Left renal pelvis (tissue), 4 donors: ENCODE measurements around the gene INO80. TPM values are rescaled to one million over a fixed set of nuclear protein-coding genes. Genes with fewer than 3 reads are reported as not detected.
A peak's percentile ranks its signal among the peaks of the same experiment; 100 is the strongest.

Source experiments
- DNase-seq, 4 donors: peaks; one replicate each; pipeline ENCODE4 v3.0.0-alpha.2; 2013; ENCODE audit warnings: low read depth in 4 of 4, low spot score in 3 of 4
- polyA plus RNA-seq, 4 donors: library from polyadenylated mRNA; unstranded; fragments of 120-200 nt; gene quantifications; one replicate each; pipeline ENCODE4 v1.2.1, GENCODE V29; 2013; ENCODE audit not compliant: insufficient read length in 4 of 4

INO80 gene
- polyA plus RNA-seq, 4 donors, result 14.3 to 23.2 (median 22.0) TPM

DNA sequence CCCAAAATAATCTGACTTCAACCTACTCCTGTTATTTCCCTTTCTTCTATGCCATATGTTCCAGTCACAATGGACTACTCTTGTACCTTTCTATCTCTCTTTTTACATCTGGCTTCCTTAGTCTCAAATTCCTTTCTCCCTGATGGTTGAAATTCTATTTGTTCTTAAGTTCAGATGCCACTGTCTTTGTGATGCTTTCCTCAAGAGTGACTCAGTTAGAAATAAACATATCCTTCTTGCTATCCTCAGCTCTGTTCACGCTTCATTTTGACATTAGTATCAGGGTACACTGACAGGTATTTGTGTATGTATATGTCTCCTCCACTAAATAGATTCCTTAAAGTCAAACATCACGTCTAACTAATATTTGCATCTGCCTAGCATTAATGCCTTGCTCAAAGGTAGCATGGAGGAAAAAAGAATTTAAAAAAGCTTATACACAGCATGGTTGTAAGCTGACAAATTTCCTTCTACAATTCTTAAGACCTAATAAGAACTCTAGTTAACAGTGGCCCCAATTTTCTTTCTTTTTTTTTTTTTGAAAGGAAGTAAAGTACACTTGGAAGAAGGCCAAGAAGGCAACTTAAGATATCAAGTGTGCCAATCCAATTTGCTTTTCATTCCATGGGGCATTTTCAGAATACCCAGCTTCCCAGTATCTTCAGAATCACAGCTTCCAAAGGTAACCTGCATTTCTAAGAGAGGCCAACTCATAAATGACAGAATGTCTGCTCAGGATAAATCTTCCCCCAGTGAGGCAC is 104.8 kb downstream of the INO80 start:
- DNase-seq, result no peak

GRCh38 chr15:41010345-41010744 is 105.7 kb downstream of the INO80 start:
- no peak for DNase-seq

- no peak for DNase-seq
Measured at GRCh38 chr15:41006479-41006878, 109.6 kb downstream of the INO80 start.

GRCh38 chr15:41004490-41004889 is 111.6 kb downstream of the INO80 start:
- DNase-seq, result no peak

- DNase-seq, result no peak
Measured at GRCh38 chr15:41001524-41002214, 114.4 kb downstream of the INO80 start.

DNA sequence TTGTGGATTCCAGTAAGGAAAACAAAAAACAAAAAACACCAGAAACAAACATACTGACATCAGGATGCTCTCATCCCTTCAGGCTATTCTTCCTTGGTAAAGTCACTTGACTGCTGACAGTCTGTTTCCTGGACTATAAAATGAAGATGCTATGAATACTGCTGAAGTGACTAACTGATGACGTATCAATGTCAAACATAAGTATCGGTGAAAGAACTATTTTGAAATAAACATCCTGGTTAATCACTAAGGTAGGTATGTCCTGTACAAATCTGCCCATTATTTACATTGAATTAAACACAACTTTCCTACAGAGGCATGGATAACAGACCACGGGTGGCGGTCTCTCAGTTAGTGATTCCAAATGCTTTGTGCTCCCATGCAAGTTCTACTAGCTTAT is 116.9 kb downstream of the INO80 start:
- no peak for DNase-seq

GRCh38 chr15:40995656-40996055 is 120.4 kb downstream of the INO80 start:
- no peak for DNase-seq

- no peak for DNase-seq
Measured at GRCh38 chr15:40992825-40993224, 123.3 kb downstream of the INO80 start.

DNA sequence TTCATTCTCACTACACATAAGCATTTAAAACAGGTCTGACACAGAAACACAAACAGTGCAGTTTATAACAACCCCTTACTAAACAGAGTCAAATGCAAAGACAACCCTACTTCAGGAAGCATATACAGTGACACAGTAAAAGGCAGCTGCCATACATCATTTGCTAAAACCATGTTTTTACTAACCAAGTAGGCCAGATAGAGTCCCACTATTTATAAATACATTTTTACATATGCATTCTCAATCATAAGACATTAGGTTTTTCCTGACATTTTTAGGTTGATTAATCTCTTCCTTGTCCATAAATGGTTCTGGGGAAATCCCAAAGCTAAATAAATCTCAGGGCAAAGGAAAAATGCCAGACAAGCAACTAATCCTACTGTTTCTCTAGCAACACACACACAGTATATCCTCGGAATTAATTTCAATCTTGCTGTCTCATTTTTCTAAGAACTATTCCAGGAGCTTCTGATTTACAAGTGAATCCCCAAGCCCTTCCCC is 123.8 kb downstream of the INO80 start:
- DNase-seq, result peak; percentile 33 to 50 (median 44)

DNA sequence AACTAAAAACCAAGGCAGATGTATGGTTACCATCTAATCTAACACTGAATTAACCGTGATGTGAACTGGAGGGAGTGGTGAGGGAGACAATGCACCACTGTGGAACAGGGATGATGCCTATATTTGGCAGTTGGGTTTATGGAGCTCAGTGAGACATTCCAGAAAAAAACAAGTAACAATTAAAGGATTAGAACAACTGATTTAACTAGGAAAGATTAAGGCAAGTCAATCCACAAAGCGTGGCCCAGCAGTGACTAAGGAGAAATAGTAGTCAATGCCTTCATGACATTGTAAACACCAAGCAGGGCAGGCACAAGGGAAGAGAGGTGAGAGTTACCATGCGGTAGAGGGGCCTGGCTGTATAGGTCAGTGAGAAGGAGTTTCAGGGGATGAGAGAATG is 124.7 kb downstream of the INO80 start:
- DNase-seq, result no peak

DNA sequence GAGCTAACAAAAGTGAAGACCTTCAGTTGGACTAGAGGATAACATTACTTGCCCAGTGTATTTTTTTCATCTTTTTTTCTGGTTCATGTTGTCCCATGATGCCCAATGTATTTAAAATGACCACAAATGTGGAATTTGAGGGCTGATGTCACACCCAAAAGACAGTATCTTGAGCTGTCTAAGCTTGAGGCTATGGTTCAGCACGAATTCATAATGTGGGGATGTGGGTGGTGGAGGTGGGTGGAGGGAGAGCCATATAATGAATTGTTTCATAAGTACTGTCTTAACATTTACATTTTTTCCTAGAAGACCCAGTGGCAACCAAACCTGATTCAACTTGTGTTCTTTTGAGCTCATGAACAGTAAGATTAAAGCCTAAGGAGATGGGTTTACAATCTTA is 125.3 kb downstream of the INO80 start:
- DNase-seq, result no peak

DNA sequence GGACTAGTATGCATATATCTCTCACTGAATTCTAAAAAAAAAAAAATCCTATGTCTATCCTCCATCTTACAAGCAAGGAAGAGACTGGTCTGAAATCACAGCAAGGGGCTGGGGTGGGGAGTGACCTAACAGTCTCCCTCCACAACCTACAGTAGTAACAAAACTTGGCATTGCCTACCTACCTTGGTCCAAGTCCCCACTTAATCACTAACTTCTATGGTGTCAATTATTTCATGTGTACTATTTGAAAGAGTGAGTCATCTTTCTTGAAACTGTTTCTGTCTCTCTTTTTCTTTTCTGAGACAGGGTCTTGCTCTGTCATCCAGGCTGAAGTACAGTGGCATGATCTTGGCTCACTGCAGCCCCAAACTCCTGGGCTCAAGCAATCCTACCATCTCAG is 126.0 kb downstream of the INO80 start:
- DNase-seq, result no peak

DNA sequence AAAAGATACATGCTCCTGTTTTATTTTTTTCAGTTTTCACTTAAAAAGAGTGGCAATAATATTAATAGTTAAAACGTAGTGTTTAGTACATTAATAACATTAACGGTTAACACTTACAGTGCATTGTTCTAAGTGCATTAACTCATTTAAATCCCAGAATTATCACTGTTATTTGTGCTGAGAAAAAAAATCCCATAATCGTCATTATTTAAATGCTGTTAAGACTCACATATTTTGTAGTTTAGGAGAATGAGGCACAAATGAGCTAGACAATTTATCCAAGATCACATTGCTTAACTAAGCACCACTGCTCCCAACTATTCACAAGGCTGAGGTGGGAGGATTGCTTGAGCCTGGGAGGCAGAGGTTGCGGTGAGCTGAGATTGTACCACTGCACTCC is 127.9 kb downstream of the INO80 start:
- no peak for DNase-seq

GRCh38 chr15:40986820-40987219 is 129.3 kb downstream of the INO80 start:
- DNase-seq, result no peak

DNA sequence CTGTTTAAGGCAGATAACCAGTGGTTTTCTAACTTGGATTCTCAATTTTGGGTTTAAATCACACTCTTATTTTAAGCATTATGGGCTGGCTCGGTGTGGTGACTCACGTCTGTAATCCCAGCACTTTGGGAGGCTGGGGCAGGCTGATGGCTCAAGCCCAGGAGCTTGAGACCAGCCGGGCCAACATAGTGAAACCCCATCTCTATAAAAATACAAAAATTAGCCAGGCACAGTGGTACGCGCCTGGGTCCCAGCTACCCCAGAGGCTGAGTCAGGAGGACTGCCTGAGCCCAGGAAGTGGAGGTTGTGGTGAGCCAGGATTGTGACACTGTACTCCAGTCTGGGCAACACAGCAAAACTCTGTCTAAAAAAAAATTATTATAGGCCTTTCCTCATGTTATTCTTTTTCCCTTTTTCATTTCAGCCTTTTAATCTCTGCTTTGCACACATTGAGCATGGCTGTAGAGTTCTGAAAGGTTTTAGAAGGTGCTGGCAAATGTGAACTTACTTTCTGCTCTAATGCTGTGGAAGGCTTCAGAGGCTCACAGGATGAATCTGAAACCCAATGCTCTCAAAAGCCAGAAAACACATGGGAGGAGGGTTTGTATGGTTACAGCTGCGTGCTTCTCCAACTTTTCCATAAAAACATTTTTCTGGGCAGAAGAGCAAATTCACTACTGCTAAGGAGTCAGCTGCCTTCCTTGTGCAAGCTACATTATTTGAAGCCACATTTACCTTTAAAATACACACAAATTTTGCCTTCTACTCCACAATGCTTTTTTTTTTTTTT is 130.3 kb downstream of the INO80 start:
- DNase-seq, result no peak

DNA sequence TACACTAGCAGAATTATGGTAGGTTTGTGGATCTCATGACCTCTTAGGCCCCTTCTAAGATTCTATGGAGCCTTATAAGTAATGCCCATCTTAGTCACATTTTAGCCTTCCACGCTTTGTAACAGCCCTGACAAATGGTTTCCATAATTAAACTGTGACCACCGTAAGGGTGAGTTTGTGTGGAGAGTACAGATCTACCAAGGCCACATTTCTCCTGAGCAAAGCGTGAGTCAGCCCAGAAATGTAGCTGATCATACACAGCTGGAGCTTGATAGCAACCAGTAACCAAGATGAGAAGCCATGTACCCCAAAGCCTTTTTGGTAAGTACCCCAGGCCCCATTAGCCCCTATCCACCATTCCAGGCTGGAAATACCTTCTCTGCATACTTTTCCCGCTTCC is 131.1 kb downstream of the INO80 start:
- no peak for DNase-seq

DNA sequence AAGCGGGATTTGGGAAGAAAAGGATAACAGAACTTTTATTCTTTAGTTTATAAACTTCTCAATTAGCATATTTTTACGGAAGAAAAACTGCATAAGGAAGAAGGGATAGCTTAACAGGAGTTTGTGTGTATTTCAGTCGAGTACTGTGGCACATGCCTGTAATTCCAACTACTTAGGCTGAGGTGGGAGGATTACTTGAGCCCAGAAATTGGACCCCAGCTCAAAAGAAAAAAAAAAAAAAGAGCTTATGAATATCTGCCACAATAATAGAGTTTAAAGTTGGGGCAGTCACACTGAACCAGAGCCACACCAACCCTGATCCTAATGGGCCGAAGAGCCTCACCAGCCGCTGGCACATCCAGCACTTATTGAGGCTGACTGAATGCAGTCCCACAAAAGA is 131.7 kb downstream of the INO80 start:
- DNase-seq, result no peak

DNA sequence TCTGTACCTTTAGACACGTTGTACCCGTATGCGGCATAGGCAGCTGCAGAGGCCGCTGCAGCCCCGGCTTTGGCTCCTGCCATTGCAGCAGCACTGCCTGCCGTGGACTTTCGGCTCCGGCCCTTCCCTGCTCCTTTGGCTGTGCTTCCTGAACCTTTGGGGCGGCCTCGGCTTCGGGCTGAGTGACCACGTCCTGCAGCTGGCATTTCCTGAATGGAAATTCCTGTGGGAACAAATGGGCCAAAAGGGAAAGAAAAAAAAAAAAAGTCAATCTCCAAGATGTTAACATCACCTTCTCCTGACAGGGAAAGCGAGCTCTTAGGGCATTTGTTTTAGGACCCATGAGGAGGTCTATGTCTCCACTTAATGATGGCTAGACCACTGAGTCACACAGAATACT is 133.2 kb downstream of the INO80 start:
- DNase-seq, result no peak

GRCh38 chr15:40981186-40981585 is 134.9 kb downstream of the INO80 start:
- DNase-seq, result no peak

DNA sequence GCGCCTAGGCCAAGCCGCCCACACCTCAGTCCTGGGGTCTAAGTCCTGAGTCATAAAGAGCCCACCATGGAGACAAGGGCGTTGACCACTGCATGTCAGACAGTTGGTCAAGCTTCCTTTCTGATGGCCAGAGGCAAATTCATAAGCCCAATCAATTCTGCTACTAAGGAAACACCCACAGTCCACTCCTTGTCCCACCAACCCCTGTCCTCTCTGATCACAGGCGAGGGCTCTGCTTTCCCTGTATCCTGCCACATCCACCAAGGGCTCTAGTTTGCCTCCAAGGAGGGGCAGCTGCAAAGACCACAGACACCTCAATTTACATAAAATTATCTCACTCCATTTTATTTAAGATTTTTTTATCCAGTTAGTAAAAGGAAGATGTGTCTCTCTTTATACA is 137.5 kb downstream of the INO80 start:
- DNase-seq, result no peak

DNA sequence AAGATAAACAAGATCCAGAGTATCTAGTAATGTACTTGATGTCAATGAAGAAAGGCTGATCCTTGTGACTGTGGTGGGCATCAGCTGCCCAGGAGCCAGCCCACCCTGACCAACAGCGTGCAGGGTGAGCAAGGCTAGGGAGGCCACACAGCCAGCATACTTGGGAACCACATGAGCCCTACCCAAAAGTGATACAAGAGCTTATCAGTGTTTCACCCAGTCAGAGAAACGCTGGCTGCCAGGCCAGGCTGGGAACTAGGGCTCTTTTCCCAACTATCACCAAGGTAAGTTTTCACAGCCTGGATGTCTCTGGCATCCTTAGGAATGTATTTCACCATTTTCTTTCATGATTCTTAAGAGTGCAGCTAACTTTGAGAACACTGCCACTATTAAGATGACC is 137.9 kb downstream of the INO80 start:
- DNase-seq, result no peak
